HCT116 (cell line): ENCODE results near the gene CFAP97D2.

Experiments used
- EZH2 ChIP-seq: fragments of 200-600 bp; sonication (generic); IDR thresholded peaks from 2 replicates; pipeline ENCODE4 v1.6.1; 2017; ENCODE audit warnings: antibody characterized with exemption, mixed run types
- EZH2phosphoT487 ChIP-seq: fragments of 200-600 bp; IDR thresholded peaks from 2 replicates; pipeline ENCODE4 v1.6.1; 2018; ENCODE audit warnings: antibody characterized with exemption, borderline replicate concordance
- JUND ChIP-seq: IDR thresholded peaks from 2 replicates; pipeline ENCODE4 v1.6.1; 2012
- POLR2A ChIP-seq: IDR thresholded peaks from 2 replicates; pipeline ENCODE4 v1.7.0; 2011; ENCODE audit warnings: borderline replicate concordance; ENCODE audit not compliant: insufficient read depth, insufficient read length; ENCODE audit errors: extremely low read depth
- POLR2AphosphoS5 ChIP-seq: IDR thresholded peaks from 2 replicates; pipeline ENCODE4 v1.6.1; 2011; ENCODE audit warnings: mild to moderate bottlenecking, low read depth, low read length, moderate library complexity
- RAD21 ChIP-seq: IDR thresholded peaks from 2 replicates; pipeline ENCODE4 v1.6.1; 2012; ENCODE audit warnings: low read depth, mild to moderate bottlenecking
- REST ChIP-seq: IDR thresholded peaks from 2 replicates; pipeline ENCODE4 v1.6.1; 2012; ENCODE audit warnings: low read depth
- YY1 ChIP-seq: IDR thresholded peaks from 2 replicates; pipeline ENCODE4 v1.6.1; 2011; ENCODE audit warnings: low read length, low read depth, moderate library complexity, mild to moderate bottlenecking; ENCODE audit not compliant: insufficient replicate concordance; ENCODE audit errors: extremely low read depth
- ZFX ChIP-seq: fragments of 450-650 bp; IDR thresholded peaks from 2 replicates; pipeline ENCODE4 v1.6.1; 2017
- TF ChIP-seq, protein P1 (sequence below), 3 experiments: fragments of 200-600 bp in 1 of 3; sonication (generic) in 1 of 3; IDR thresholded peaks in 2 of 3; conservative IDR thresholded peaks in 1 of 3; 2 replicates each; pipeline ENCODE4 v1.5.1; 2012 to 2017; ENCODE audit warnings: low read depth in 2 of 3, low read length in 2 of 3, antibody characterized with exemption in 1 of 3, borderline replicate concordance in 1 of 3, control low read depth in 1 of 3, mild to moderate bottlenecking in 1 of 3, mixed read lengths in 1 of 3, mixed run types in 1 of 3, moderate library complexity in 1 of 3; ENCODE audit not compliant: insufficient read depth in 1 of 3
- TF ChIP-seq, protein P2 (sequence below): IDR thresholded peaks from 2 replicates; pipeline ENCODE4 v1.6.1; 2012

DNA sequence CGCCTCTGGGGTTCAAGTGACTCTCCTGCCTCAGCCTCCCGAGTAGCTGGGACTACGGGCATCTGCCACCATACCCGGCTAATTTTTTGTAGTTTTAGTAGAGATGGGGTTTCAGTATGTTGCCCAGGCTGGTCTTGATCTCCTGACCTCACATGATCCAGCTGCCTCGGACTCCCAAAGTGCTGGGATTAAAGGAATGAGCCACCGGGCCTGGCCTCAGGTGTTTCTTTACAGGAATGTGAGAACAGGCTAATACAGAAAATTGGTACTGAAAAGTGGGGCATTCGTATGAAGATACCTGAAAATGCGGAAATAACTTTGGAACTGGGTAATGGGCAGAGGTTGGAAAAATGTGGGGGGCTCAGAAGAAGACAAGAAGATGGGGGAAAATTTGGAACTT is 52.8 kb downstream of the CFAP97D2 start:
- TF ChIP-seq RAD21 (no peak), POLR2A (no peak), JUND (no peak), EZH2phosphoT487 (no peak), ZFX (no peak), EZH2 (no peak), POLR2AphosphoS5 (no peak), YY1 (no peak), REST (no peak)
- TF ChIP-seq, protein P1, sequence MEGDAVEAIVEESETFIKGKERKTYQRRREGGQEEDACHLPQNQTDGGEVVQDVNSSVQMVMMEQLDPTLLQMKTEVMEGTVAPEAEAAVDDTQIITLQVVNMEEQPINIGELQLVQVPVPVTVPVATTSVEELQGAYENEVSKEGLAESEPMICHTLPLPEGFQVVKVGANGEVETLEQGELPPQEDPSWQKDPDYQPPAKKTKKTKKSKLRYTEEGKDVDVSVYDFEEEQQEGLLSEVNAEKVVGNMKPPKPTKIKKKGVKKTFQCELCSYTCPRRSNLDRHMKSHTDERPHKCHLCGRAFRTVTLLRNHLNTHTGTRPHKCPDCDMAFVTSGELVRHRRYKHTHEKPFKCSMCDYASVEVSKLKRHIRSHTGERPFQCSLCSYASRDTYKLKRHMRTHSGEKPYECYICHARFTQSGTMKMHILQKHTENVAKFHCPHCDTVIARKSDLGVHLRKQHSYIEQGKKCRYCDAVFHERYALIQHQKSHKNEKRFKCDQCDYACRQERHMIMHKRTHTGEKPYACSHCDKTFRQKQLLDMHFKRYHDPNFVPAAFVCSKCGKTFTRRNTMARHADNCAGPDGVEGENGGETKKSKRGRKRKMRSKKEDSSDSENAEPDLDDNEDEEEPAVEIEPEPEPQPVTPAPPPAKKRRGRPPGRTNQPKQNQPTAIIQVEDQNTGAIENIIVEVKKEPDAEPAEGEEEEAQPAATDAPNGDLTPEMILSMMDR (IDR thresholded peaks at IDR 0.05 in 2 of 3, conservative IDR thresholded peaks at IDR 0.05 in 1 of 3; ENCODE audit: borderline replicate concordance in 1 of 3, insufficient read depth in 1 of 3, low read depth in 2 of 3, low read length in 2 of 3) = no peak
- TF ChIP-seq, protein P2, sequence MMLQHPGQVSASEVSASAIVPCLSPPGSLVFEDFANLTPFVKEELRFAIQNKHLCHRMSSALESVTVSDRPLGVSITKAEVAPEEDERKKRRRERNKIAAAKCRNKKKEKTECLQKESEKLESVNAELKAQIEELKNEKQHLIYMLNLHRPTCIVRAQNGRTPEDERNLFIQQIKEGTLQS = no peak
